ENCODE measurements around the gene DCBLD2.

Gene DCBLD2

GRCh38 chr3:98784666-98785600, 116.6 kb downstream of the DCBLD2 start:
- intact Hi-C loops (cut with micrococcal nuclease), result no loop called here
- Mint-ChIP-seq H3K9me3 (no peaks in the 10 kb centered on the region), H3K27me3 (no peaks in the 10 kb centered on the region), H3K4me1 (ENCODE audit: low read depth) (peaks cover 45% of the 10 kb centered on the region), H3K4me3 (no peak overlapping the region), H3K27ac (no peak overlapping the region), H3K36me3 (ENCODE audit: low read depth) (peaks cover 33% of the 10 kb centered on the region)

DNA sequence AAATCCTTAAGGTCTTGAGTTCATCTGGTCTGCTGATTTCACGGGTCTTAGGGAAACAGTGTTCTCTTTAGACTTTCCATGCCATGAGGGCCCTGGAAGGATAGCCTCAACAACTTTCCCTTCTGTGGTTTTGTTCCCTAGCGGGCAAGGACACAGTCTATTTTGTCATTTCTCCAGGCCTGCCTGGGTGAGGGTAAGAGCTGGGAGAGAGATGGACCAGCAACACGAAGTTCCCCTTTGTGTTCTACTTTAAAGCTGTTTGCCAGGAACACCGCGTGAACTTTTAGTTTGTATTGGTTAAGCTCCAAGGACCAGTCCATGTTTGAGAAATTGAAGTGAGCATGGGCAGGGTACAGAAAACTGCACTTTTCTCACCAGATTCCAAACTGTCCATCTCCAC, 117.5 kb downstream of the DCBLD2 start:
- H3K27me3 Mint-ChIP-seq, result no peaks in the 10 kb centered on the region
- H3K4me1 Mint-ChIP-seq (ENCODE audit: low read depth), result peaks cover 54% of the 10 kb centered on the region
- H3K4me3 Mint-ChIP-seq, result no peak overlapping the region

DNA sequence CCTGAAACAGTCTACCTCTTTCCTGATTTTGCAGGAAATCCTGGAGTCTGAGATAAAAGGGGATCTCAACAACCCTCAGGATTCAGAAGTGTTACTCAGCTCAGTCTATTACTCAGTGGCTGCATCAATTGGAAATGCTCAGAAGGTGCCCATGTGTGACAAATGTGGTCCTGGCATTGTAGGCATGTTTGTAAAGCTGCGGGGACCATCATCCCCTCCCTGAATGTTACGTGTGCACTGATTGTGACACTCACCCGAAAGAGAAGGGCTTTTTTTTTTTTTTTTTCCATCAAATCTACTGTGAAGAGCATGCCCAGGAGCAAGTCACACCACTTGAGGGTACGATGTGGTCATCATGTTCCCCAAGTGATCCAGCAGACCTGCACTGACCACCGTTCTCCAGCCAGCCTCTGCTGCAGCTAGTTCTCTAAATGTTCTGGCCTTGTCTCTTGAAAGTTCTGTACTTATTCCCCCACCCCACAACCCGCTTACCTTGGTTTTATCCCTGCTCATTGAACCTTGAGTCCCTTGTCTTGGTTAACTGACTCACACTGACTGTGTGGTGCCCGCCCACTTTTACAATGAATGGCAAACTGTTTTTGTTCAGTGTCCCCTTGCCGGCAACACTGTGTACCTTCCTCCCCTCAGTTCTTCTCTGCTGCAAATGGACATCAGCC, 118.5 kb downstream of the DCBLD2 start:
- Mint-ChIP-seq H3K9me3 (no peaks in the 10 kb centered on the region), H3K4me3 (no peak overlapping the region), H3K27ac (no peak overlapping the region), H3K4me1 (ENCODE audit: low read depth) (peaks cover 65% of the 10 kb centered on the region), H3K36me3 (ENCODE audit: low read depth) (peaks cover 31% of the 10 kb centered on the region), H3K27me3 (no peaks in the 10 kb centered on the region)
- intact Hi-C loops (cut with micrococcal nuclease), result no loop called here

More for the DNA sequence above, 117.5 kb downstream of the DCBLD2 start:
- intact Hi-C loops (cut with micrococcal nuclease), result no loop called here
- H3K36me3 Mint-ChIP-seq (ENCODE audit: low read depth), result peaks cover 28% of the 10 kb centered on the region
- H3K27ac Mint-ChIP-seq, result no peak overlapping the region
- H3K9me3 Mint-ChIP-seq, result no peaks in the 10 kb centered on the region

DNA sequence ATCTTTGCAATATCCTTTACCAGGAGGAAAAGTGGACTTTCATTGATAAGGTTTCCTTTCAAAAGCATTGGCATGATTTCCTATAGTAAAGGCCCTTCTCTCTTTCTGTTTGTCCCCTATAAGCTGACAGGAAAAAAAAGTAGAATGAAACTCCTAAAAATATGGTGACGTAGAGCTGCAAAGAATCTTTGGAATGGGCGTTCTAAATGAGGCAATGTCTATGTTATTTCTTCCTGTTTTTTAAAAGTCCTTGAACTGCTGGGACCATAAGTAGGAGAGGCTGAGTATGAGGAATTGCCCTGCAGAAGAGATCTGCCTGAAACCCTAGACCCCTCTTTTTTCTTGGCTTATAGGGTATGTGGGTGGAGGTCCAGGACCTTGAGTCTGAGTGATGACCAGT, 121.2 kb downstream of the DCBLD2 start:
- peaks cover 29% of the 10 kb centered on the region for H3K36me3 Mint-ChIP-seq (ENCODE audit: low read depth)
- no peaks in the 10 kb centered on the region for H3K27me3 Mint-ChIP-seq
- H3K4me3 Mint-ChIP-seq, result no peak overlapping the region
- intact Hi-C loops (cut with micrococcal nuclease), result no loop called here
- peaks cover 75% of the 10 kb centered on the region for H3K4me1 Mint-ChIP-seq (ENCODE audit: low read depth)
- H3K27ac Mint-ChIP-seq, result no peak overlapping the region
- H3K9me3 Mint-ChIP-seq, result no peaks in the 10 kb centered on the region

DNA sequence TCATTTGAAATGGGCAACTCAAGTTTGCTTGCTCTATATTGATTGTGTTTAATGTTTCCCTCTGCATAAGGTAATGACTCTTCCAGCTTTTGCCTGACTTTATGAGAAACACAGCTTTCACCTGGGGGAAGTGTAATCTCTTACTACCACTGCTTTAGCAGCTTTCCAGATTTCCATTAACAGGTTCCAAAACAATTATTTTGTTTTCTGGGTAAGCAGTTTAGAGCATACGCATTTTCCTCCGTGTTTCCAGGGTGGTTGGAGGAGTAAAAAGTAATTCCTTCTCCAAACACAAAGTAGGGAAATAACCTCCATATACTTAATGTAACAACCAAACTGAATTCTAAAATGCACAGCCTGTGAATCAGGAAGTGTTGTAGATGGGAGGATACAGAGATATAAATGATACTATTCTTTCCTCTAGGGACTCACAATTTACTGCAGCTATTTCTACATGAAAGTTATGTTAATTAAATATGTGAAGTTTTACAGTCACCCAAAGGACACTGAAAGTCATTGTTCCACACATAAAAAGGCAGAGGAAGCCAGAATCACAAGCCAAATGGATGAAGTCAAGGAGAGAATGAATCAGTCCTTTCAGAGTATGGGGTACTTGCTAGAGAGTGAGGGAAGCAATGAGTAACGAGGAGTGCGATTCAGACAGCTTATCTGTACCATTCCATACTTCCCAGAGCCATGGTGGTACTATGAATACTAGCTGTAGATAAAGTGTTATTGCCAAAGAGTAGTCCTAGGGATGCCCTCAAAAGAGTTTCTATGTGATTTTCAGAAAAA, 121.8 kb downstream of the DCBLD2 start:
- Mint-ChIP-seq H3K27ac (peak overlapping the region; percentile 47), H3K9me3 (no peaks in the 10 kb centered on the region), H3K27me3 (no peaks in the 10 kb centered on the region), H3K4me3 (no peak overlapping the region), H3K36me3 (ENCODE audit: low read depth) (peaks cover 31% of the 10 kb centered on the region), H3K4me1 (ENCODE audit: low read depth) (peaks cover 72% of the 10 kb centered on the region)
- intact Hi-C loops (cut with micrococcal nuclease), result loop anchor here (5.0 kb wide), 1 partner anchor 47 kb away; no protein-coding TSS in a partner anchor

DNA sequence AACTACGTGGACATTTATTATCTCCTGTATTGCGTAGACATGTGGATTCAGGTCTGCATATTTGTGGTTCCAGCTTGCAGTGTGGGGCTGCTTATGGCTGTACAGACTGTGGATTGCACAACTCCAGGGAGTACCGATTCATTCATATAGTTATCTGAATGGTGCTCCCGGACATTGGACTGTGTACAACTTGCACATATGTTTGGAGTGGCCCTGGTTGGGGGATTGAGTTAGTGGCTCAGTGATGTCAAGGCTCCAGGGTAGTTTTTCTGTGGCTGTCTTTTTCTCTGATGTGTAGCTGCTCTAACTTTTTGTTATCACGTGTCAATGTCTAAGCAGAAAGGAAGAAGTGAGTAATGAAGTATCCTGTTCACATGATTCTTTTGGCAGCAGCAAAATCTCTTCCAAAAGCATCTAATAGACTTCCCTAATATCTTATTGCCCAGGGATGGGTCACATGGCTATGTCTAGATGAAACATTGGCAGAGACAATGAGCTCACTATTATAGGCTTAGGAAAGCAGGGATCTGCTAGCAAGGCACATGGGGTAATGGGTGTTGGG, 122.6 kb downstream of the DCBLD2 start:
- peaks cover 64% of the 10 kb centered on the region for H3K4me1 Mint-ChIP-seq (ENCODE audit: low read depth)
- no peaks in the 10 kb centered on the region for H3K9me3 Mint-ChIP-seq
- H3K36me3 Mint-ChIP-seq (ENCODE audit: low read depth), result peaks cover 39% of the 10 kb centered on the region
- intact Hi-C loops (cut with micrococcal nuclease), result loop anchor here (5.0 kb wide), 1 partner anchor 47 kb away; no protein-coding TSS in a partner anchor
- no peak overlapping the region for H3K4me3 Mint-ChIP-seq
- no peaks in the 10 kb centered on the region for H3K27me3 Mint-ChIP-seq
- H3K27ac Mint-ChIP-seq, result peak overlapping the region; percentile 77

- Mint-ChIP-seq H3K27ac (peak overlapping the region; percentile 77), H3K4me3 (no peak overlapping the region)
- intact Hi-C loops (cut with micrococcal nuclease), result loop anchor here (5.0 kb wide), 1 partner anchor 46 kb away; no protein-coding TSS in a partner anchor
Observed at GRCh38 chr3:98778383-98778782, 123.1 kb downstream of the DCBLD2 start.

GRCh38 chr3:98777801-98778220, 123.7 kb downstream of the DCBLD2 start:
- Mint-ChIP-seq H3K4me1 (ENCODE audit: low read depth) (peaks cover 53% of the 10 kb centered on the region), H3K36me3 (ENCODE audit: low read depth) (peaks cover 32% of the 10 kb centered on the region), H3K4me3 (no peak overlapping the region), H3K9me3 (no peaks in the 10 kb centered on the region), H3K27me3 (no peaks in the 10 kb centered on the region), H3K27ac (peak overlapping the region; percentile 77)
- intact Hi-C loops (cut with micrococcal nuclease), result loop anchor here (5.0 kb wide), 1 partner anchor 46 kb away; no protein-coding TSS in a partner anchor

More at GRCh38 chr3:98778383-98778782, 123.1 kb downstream of the DCBLD2 start:
- no peaks in the 10 kb centered on the region for H3K9me3 Mint-ChIP-seq
- peaks cover 38% of the 10 kb centered on the region for H3K36me3 Mint-ChIP-seq (ENCODE audit: low read depth)
- H3K4me1 Mint-ChIP-seq (ENCODE audit: low read depth), result peaks cover 58% of the 10 kb centered on the region
- H3K27me3 Mint-ChIP-seq, result no peaks in the 10 kb centered on the region

DNA sequence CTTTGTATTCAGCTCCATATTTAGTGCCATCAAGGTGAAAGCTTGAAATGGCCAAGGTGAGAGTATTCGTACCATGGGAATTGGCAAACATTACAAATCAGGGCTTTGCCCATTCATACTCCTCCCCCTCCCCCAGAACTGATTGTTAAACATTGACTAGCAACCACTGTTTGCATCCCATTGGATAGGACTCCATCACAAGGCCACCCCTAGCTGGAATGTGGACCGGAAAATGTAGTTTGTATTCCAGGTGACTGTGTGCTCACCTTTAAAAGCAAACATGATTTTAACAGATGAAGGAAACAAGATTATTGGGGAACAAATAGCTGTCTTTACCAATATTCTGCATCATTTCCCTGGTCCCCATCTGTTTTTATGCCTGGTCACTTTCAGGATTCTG, 124.2 kb downstream of the DCBLD2 start:
- Mint-ChIP-seq H3K4me1 (ENCODE audit: low read depth) (peaks cover 53% of the 10 kb centered on the region), H3K36me3 (ENCODE audit: low read depth) (peaks cover 27% of the 10 kb centered on the region), H3K9me3 (no peaks in the 10 kb centered on the region), H3K27me3 (no peaks in the 10 kb centered on the region), H3K27ac (peak overlapping the region; percentile 64), H3K4me3 (no peak overlapping the region)
- intact Hi-C loops (cut with micrococcal nuclease), result loop anchor here (5.0 kb wide), 1 partner anchor 45 kb away; no protein-coding TSS in a partner anchor

DNA sequence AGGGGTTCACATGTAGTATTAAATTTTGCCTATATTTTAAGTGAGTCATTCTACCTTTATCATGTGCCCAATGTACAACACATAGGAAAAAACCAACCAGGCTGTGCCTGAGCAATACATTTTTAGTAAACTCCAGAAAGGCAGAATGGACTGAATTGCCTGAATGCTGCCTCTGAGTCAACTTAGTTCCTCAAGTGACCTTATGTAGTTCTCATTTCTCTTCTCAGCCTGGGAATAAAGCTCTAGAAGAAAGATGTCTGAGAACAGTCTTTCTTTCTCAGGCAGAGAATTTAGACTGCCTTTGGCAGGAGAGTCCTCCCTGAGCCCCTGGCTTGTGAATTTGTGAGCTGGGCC, 125.4 kb downstream of the DCBLD2 start:
- H3K36me3 Mint-ChIP-seq (ENCODE audit: low read depth), result peaks cover 31% of the 10 kb centered on the region
- H3K27ac Mint-ChIP-seq, result peak overlapping the region; percentile 64
- H3K27me3 Mint-ChIP-seq, result no peaks in the 10 kb centered on the region
- intact Hi-C loops (cut with micrococcal nuclease), result loop anchor here (5.0 kb wide), 1 partner anchor 44 kb away; no protein-coding TSS in a partner anchor
- no peak overlapping the region for H3K4me3 Mint-ChIP-seq
- peaks cover 53% of the 10 kb centered on the region for H3K4me1 Mint-ChIP-seq (ENCODE audit: low read depth)
- no peaks in the 10 kb centered on the region for H3K9me3 Mint-ChIP-seq

- H3K4me1 Mint-ChIP-seq (ENCODE audit: low read depth), result peaks cover 57% of the 10 kb centered on the region
- H3K27ac Mint-ChIP-seq, result peak overlapping the region; percentile 44
- intact Hi-C loops (cut with micrococcal nuclease), result loop anchor here (5.0 kb wide), 1 partner anchor 43 kb away; no protein-coding TSS in a partner anchor
- H3K27me3 Mint-ChIP-seq, result no peaks in the 10 kb centered on the region
- peaks cover 33% of the 10 kb centered on the region for H3K36me3 Mint-ChIP-seq (ENCODE audit: low read depth)
- H3K4me3 Mint-ChIP-seq, result no peak overlapping the region
- no peaks in the 10 kb centered on the region for H3K9me3 Mint-ChIP-seq
Observed at GRCh38 chr3:98775459-98776139, 125.9 kb downstream of the DCBLD2 start.

GRCh38 chr3:98772022-98772421, 129.5 kb downstream of the DCBLD2 start:
- H3K27me3 Mint-ChIP-seq, result no peaks in the 10 kb centered on the region
- no peak overlapping the region for H3K27ac Mint-ChIP-seq
- H3K9me3 Mint-ChIP-seq, result no peaks in the 10 kb centered on the region
- H3K36me3 Mint-ChIP-seq (ENCODE audit: low read depth), result peaks cover 21% of the 10 kb centered on the region
- intact Hi-C loops (cut with micrococcal nuclease), result no loop called here
- peaks cover 48% of the 10 kb centered on the region for H3K4me1 Mint-ChIP-seq (ENCODE audit: low read depth)
- H3K4me3 Mint-ChIP-seq, result no peak overlapping the region

Measured in dendritic cell treated with granulocyte-macrophage colony-stimulating factor and Interleukin-4, amounts not matched to agents 40 ng/mL and 50 ng/mL, for 4 days (primary cell).